Activated T-helper 2 cell treated with anti-CD3 and anti-CD28 coated beads, Interferon-gamma antibody, Interleukin-2, Interleukin-4, amounts not matched to agents 10 μg/mL and 5 μg/mL and 100 μg/mL, durations not matched to agents 14 hours and 24 hours and 36 hours (primary cell): ENCODE measurements around the gene SYN1. TPM values are rescaled to one million over a fixed set of nuclear protein-coding genes. Genes with fewer than 3 reads are reported as not detected.
A peak's percentile ranks its signal among the peaks of the same experiment; 100 is the strongest.

Experiments used
- DNase-seq: peaks from one replicate; pipeline ENCODE4 v3.0.0; 2021; ENCODE audit warnings: low spot score
- H3K27ac Mint-ChIP-seq: one replicate; pipeline ENCODE4 v1.8.0; 2021; ENCODE audit warnings: mixed read lengths
- H3K27me3 Mint-ChIP-seq: one replicate; pipeline ENCODE4 v1.8.0; 2021; ENCODE audit warnings: low read depth, mixed read lengths
- H3K36me3 Mint-ChIP-seq: one replicate; pipeline ENCODE4 v1.8.0; 2021; ENCODE audit warnings: low read depth, mixed read lengths
- H3K4me1 Mint-ChIP-seq: one replicate; pipeline ENCODE4 v1.8.0; 2021; ENCODE audit warnings: low read depth, mixed read lengths
- H3K4me3 Mint-ChIP-seq: one replicate; pipeline ENCODE4 v1.8.0; 2021; ENCODE audit warnings: low read depth, mild to moderate bottlenecking, moderate library complexity, mixed read lengths
- H3K9me3 Mint-ChIP-seq: one replicate; pipeline ENCODE4 v1.8.0; 2021; ENCODE audit warnings: mixed read lengths
- intact Hi-C: fragments of 100-400 bp; cut with micrococcal nuclease; formaldehyde crosslinking; loops from one replicate; pipeline ENCODE4 v1.15.1; 2023
- total RNA-seq: library from RNA; stranded (reverse); gene quantifications from 2 replicates; pipeline ENCODE4 v1.2.3, GENCODE V29; 2022

Gene SYN1
- total RNA-seq, 1 donor from 2014 or later, result 0.21 TPM

DNA sequence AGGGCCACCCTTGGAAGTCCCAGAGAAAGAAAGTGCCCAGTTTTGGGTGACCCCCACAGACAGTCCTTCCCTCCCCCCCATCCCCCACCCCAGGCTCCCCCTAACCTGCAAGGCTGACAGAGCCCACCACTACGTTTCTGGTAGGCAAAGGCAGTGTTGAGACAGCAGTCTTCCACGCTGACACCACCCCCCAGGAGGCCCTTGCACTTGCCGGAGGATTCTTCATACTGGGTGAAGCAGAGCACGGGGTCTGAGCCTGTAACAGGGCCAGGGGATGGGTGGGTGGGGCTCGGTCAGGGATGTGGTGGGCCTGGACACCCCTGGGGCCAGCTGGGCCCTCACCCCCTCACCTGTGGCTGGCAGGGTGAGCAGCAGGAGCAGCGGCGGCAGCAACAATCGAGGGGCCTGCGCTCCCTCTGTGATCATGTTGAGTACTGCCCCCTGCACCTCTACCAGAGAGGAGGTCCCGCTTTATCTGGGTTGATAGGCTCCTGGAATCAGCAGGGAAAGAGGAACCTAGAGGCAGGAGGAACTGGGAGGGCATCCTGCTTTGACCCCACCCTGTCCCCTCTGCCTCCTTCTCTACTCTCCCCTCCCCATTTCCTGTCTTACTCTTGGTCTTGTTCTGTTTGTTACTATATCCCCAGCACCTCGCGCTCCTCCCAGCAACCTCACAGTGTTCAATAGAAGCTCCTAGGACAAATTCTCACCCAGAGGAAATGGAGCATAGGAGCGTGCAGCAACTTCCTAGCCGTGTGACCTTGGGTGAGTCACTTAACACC lies 10.0 kb upstream of the SYN1 start, which contains the start of gene CFP:
TSS of gene CFP (minus strand) at position 512 of the 782 bp plus-strand sequence. CDS start at position 426, 86 bp downstream.
- H3K4me1 Mint-ChIP-seq, result peaks cover 12% of the 10 kb centered on the region
- intact Hi-C loops, result no loop called here

DNA sequence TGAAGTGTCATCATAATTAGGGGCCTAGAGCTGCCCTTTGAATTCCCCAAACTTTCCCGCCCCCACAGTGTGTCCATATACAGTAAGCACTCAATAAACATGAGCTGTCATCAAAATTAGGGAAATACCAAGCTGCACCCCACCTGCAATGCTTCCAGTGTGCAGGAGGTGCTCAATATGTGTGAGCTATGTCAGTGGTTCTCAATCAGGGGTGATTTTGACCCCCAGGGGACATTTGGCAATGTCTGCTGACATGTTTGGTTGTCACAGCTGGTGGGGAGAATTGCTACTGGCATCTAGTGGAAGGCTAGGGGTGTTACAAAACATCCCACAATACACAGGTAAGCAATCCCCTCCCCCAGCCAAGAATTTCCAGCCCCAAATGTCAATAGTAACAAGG lies 9.3 kb upstream of the SYN1 start:
- DNase-seq, result no peak
- Mint-ChIP-seq H3K36me3 (peaks cover 8% of the 10 kb centered on the region), H3K27me3 (peaks cover 3% of the 10 kb centered on the region), H3K4me1 (peaks cover 12% of the 10 kb centered on the region), H3K4me3 (peak overlapping the region; percentile 70), H3K9me3 (no peaks in the 10 kb centered on the region), H3K27ac (peak overlapping the region; percentile 55)
- intact Hi-C loops, result no loop called here

More for the DNA sequence above, 10.0 kb upstream of the SYN1 start, which contains the start of gene CFP:
- Mint-ChIP-seq H3K36me3 (peaks cover 8% of the 10 kb centered on the region), H3K27ac (peak within 1 kb of the TSS; percentile 74), H3K9me3 (no peaks in the 10 kb centered on the region), H3K27me3 (peaks cover 3% of the 10 kb centered on the region), H3K4me3 (peak within 1 kb of the TSS; percentile 70)
- no peak for DNase-seq

DNA sequence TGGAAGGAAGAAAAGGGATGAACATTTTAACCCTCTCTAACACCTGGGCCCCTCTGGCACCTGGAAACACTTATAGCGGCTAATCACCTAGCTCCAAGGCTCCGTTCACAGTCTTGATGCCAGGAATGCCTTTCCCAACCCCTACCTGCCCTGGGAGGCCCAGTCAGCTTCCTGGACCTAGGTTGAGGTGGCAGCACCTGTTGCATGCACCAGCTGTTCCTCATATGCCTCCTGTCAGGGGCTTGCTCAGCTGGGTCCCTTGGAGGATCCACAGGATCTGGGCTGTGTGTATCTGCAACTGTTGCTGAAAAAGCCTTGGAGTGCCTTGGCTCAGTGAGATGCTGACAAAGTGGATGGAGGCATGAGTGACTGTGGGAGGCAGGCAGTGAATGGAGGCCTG lies 5.7 kb upstream of the SYN1 start:
- no peak overlapping the region for H3K4me3 Mint-ChIP-seq
- H3K36me3 Mint-ChIP-seq, result peaks cover 3% of the 10 kb centered on the region
- H3K9me3 Mint-ChIP-seq, result no peaks in the 10 kb centered on the region
- no peak overlapping the region for H3K27ac Mint-ChIP-seq
- peaks cover 10% of the 10 kb centered on the region for H3K27me3 Mint-ChIP-seq
- intact Hi-C loops, result no loop called here
- DNase-seq, result no peak
- peaks cover 17% of the 10 kb centered on the region for H3K4me1 Mint-ChIP-seq

DNA sequence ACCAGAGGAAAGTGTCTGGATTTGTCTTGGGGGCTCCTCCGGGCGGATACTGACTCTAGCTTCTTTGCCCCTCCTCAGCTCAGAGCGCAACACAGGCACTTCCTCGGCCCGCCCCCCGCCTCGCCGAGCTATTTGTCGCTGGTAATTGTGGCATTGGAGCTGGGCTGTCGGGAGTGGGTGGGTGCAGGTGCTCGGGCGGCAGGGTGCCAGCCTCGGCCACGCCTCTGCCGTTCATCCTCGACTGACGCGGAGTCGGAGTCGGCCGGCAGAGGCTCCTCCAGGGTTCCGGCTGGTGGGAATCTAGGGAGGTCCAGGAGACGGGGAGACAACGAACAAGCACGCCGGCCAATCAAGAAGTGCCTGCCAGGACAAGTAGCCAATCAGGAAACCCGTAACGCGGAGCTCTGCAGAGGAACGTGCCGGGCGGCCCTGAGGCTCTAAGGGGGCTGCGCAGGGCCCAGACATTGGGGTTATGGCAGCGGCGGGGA lies 3.9 kb upstream of the SYN1 start:
- intact Hi-C loops, result loop anchor here (2.0 kb wide), 1 partner anchor 41 kb away; the partner anchor contains the start of gene TIMP1
- Mint-ChIP-seq H3K27ac (no peak overlapping the region), H3K9me3 (no peaks in the 10 kb centered on the region), H3K36me3 (peaks cover 3% of the 10 kb centered on the region), H3K4me1 (peaks cover 10% of the 10 kb centered on the region), H3K27me3 (peaks cover 14% of the 10 kb centered on the region), H3K4me3 (peak overlapping the region; percentile 71)
- DNase-seq, result peak; percentile 17

DNA sequence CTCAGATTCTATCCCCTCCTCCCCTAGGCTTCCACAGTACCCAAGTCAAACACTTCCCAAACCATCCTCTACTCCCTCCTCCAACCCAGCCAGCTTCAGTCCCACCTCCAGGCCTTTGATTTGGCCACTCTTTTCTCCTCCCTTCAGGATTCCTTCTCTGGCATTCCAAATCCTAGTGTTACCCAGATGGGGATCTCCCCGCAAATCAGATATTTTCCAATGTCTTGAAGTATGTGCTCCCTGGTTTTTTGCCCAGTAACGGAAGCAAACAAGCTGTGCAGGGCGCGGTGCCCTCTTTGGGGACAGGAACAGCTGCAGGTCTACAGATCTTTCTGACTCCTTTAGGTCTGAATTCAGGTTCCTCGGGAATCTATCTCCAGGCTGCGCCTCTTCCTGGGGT lies 2.2 kb upstream of the SYN1 start:
- Mint-ChIP-seq H3K4me3 (no peak overlapping the region), H3K4me1 (peaks cover 10% of the 10 kb centered on the region), H3K27me3 (peaks cover 29% of the 10 kb centered on the region), H3K36me3 (no peaks in the 10 kb centered on the region), H3K9me3 (no peaks in the 10 kb centered on the region), H3K27ac (no peak overlapping the region)
- no peak for DNase-seq
- intact Hi-C loops, result loop anchor here (2.0 kb wide), 1 partner anchor 39 kb away; the partner anchor contains the start of gene TIMP1

DNA sequence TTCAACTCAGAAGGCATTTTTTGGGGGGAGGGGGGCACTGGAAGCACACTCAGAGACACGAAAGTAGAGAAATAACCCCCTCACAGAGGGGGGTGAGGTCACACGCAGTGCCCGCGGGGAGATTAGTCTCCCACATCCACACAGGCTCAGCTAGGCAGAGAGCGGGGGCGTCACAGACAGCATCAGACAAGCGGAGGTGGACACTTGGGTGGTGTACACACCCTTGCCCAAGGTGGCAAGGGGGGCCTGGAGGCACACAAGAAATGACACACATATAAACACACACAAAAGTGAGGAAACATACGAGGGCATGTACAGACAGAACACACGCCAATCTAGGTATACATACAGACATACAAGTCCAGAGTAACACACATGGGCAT lies 637 bp upstream of the SYN1 start:
- intact Hi-C loops, result no loop called here
- Mint-ChIP-seq H3K4me1 (peaks cover 10% of the 10 kb centered on the region), H3K36me3 (no peaks in the 10 kb centered on the region), H3K4me3 (peak overlapping the region; percentile 17), H3K27me3 (peaks cover 38% of the 10 kb centered on the region), H3K9me3 (no peaks in the 10 kb centered on the region), H3K27ac (no peak overlapping the region)
- DNase-seq, result no peak

DNA sequence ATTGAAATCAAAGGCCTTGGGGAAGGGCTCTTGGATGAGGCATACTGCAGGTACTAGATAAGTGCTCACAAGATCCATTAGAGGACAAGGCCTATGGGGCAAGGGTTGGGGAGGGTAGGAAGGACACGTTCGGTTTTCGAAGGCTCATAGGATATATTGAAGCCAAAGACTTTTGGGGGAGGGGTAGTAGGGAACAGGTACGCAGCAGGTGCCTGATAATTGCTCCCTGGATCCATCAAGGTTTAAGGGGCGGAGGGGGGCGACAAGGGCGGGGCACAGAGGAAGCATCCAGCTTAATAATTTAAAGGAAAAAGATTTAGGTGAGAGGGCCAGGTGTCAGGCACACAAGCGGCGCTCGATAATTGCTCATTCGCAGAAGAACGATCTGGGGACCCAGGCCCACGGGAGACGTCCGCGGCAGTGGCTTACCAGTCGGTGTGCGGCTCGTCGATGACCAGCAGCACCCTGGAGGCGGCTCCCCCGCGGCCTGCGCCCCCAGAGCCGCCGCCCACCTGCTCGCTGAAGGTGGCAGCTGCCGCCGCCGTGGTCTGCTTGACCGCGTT lies 653 bp downstream of the SYN1 start:
- Mint-ChIP-seq H3K4me3 (peak overlapping the region; percentile 58), H3K36me3 (no peaks in the 10 kb centered on the region), H3K27me3 (peaks cover 36% of the 10 kb centered on the region), H3K9me3 (no peaks in the 10 kb centered on the region), H3K4me1 (peaks cover 10% of the 10 kb centered on the region), H3K27ac (no peak overlapping the region)
- intact Hi-C loops, result no loop called here
- no peak for DNase-seq

DNA sequence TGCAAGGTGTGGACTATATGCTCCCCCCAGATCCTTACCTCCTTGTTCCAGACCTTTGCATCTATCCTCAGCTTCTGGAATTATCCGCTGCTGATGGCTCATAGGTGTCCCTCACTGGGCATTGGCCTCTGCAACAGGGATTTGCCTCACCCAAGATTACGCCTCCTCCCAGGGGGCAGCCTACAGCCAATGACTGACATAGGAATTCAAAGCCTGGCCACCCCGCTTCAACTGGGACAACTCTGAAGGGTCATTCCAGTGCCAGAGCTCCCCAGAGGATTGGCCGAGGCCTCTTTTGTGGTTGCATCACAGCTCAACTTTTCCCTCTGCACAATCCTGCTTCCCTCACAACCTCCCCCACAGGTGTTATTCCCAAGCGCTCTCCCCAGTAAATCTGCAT lies 5.0 kb downstream of the SYN1 start:
- intact Hi-C loops, result no loop called here
- H3K9me3 Mint-ChIP-seq, result no peaks in the 10 kb centered on the region
- H3K36me3 Mint-ChIP-seq, result no peaks in the 10 kb centered on the region
- peaks cover 2% of the 10 kb centered on the region for H3K4me1 Mint-ChIP-seq
- H3K4me3 Mint-ChIP-seq, result no peak overlapping the region
- H3K27me3 Mint-ChIP-seq, result peaks cover 29% of the 10 kb centered on the region
- no peak overlapping the region for H3K27ac Mint-ChIP-seq
- DNase-seq, result no peak

DNA sequence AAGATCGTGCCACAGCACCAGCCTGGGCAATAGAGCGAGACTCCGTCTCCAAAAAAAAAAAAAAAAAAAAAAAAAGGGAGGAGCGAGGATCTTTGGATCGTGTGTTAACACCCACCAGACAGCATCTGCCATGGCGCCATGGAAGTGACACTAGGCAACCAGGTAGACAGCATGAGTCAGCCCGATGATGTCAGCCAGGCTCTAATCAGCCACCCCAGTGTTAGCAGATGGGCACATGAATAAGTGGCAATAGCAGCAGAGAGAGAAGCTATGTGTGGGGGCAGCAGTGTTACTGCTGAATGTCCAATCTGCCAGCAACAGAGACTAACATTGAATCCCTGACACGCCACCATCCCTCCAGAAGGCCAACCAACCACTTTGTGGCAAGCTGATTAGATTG lies 6.6 kb downstream of the SYN1 start:
- peaks cover 2% of the 10 kb centered on the region for H3K4me1 Mint-ChIP-seq
- no peaks in the 10 kb centered on the region for H3K36me3 Mint-ChIP-seq
- intact Hi-C loops, result no loop called here
- peaks cover 20% of the 10 kb centered on the region for H3K27me3 Mint-ChIP-seq
- H3K4me3 Mint-ChIP-seq, result no peak overlapping the region
- no peak overlapping the region for H3K27ac Mint-ChIP-seq
- no peak for DNase-seq
- no peaks in the 10 kb centered on the region for H3K9me3 Mint-ChIP-seq

DNA sequence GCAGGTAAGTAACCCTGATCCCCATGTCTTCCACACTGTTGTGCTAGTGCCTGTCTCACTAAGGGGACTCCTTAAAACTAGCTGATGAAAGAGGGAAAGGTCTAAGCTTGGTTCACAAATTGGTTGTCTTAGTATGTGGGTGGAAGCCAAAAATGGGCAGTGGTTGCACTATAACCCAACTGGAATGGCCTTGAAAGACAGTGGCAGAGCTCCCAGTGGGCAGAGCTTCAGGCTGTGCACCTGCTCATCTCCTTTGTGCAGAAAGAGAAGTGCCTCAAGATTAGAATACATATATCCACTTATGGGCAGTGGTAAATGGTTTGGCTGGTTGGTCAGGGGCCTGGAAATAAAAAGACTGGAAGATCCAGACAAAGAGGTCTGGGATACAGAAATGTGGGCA lies 7.2 kb downstream of the SYN1 start:
- Mint-ChIP-seq H3K4me3 (no peak overlapping the region), H3K9me3 (no peaks in the 10 kb centered on the region), H3K4me1 (peaks cover 2% of the 10 kb centered on the region), H3K36me3 (no peaks in the 10 kb centered on the region), H3K27me3 (peaks cover 13% of the 10 kb centered on the region), H3K27ac (no peak overlapping the region)
- intact Hi-C loops, result no loop called here
- no peak for DNase-seq

DNA sequence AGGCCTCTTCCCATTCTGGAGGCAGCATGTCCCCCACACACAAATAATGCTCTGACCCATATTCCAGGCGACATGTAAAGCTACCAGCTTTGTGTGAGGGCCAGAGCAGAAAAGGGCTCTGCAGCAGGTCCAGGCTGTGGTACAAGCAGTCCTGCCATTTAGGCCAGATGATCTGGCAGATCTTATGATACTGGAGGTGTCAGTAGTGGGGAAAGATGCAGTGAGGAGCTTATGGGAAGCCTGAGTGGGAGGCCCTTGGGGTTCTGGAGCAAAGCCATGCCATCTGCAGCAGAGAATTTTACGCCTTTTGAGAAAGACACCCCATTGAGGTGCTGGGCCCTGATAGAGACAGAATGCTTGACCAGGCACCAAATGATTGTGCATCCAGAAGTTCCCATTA lies 7.7 kb downstream of the SYN1 start:
- Mint-ChIP-seq H3K4me3 (no peak overlapping the region), H3K9me3 (no peaks in the 10 kb centered on the region), H3K27me3 (peaks cover 10% of the 10 kb centered on the region), H3K27ac (no peak overlapping the region), H3K36me3 (no peaks in the 10 kb centered on the region), H3K4me1 (peaks cover 2% of the 10 kb centered on the region)
- no peak for DNase-seq
- intact Hi-C loops, result no loop called here

DNA sequence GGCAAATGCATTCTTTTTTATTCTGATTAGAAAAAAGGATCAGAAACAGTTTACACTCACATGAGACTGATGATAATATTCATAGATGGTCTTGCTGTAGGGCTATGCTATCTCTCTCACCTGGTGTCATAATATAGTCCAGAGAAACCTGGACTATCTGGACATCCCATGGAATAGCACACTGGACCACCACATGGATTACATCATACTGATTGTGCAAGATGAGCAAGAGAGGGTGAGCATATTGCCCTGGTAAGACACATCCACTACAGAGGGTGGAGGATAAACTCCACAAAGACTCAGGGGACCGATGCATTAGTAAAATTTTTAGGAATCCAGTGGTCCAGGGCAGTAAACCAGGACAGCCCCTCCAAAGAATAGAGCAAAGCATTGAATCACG lies 8.2 kb downstream of the SYN1 start:
- H3K27ac Mint-ChIP-seq, result no peak overlapping the region

DNA sequence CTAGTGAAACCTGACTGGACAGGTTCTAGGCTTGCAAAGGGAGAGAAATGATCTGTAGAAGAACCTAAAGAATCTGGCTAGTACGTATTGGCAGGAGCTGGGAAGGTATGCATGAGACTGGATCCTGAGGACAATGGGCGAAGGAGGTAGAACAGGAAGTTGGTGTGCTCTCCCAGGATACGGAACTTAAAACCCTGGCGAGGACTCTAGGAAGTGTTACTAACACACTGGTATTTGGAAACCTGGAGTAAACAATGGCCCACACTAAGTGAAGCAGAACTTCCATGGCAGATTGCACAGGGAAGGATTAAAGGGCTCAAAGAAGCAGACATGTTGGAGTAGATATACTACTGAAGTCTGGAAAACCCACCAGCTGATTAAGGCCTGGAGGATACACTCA lies 9.1 kb downstream of the SYN1 start:
- H3K27me3 Mint-ChIP-seq, result no peaks in the 10 kb centered on the region
- DNase-seq, result no peak
- H3K4me1 Mint-ChIP-seq, result peaks cover 2% of the 10 kb centered on the region
- no peaks in the 10 kb centered on the region for H3K36me3 Mint-ChIP-seq
- no peak overlapping the region for H3K4me3 Mint-ChIP-seq
- no peaks in the 10 kb centered on the region for H3K9me3 Mint-ChIP-seq
- no peak overlapping the region for H3K27ac Mint-ChIP-seq
- intact Hi-C loops, result no loop called here

More for the DNA sequence above, 8.2 kb downstream of the SYN1 start:
- Mint-ChIP-seq H3K4me1 (peaks cover 2% of the 10 kb centered on the region), H3K4me3 (no peak overlapping the region), H3K9me3 (no peaks in the 10 kb centered on the region), H3K36me3 (no peaks in the 10 kb centered on the region), H3K27me3 (peaks cover 6% of the 10 kb centered on the region)
- intact Hi-C loops, result no loop called here
- DNase-seq, result no peak
